HT-29 (cell line): ENCODE measurements around the gene ACOXL. TPM values are rescaled to one million over a fixed set of nuclear protein-coding genes. Genes with fewer than 3 reads are reported as not detected.

Source experiments
- DNase-seq: peaks from one replicate; pipeline ENCODE4 v3.0.0-alpha.2; 2015; ENCODE audit warnings: low spot score
- total RNA-seq: library from RNA; depleted of rRNA; stranded (reverse); fragments of >200 nt; shearing (Covaris generic); gene quantifications from 2 replicates; pipeline ENCODE4 v1.2.3, GENCODE V29; 2014

The ACOXL gene
- total RNA-seq, 1 experiment from 2014 or later: 3.9 TPM

DNA sequence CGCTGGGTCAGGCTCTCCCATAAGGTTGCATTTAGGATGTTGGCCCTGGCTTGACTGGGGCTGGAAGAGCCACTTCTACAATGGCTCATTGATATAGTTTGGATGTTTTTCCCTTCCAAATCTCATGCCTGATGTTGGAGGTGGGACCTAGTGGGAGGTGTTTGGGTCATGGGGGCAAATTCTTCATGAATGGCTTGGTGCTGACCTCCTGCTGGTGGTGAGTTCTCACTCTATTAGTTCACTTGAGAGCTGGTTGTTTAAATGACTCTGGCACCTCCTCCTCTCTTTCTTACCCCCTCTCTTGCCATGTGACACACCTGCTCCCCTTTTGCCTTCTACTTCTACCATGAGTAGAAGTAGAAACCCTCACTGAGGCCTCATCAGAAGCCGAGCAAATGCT lies 20.5 kb downstream of the ACOXL start:
- no peak for DNase-seq

- peak; percentile 22 for DNase-seq
Observed at GRCh38 chr2:110755491-110756078, 23.2 kb downstream of the ACOXL start.

DNA sequence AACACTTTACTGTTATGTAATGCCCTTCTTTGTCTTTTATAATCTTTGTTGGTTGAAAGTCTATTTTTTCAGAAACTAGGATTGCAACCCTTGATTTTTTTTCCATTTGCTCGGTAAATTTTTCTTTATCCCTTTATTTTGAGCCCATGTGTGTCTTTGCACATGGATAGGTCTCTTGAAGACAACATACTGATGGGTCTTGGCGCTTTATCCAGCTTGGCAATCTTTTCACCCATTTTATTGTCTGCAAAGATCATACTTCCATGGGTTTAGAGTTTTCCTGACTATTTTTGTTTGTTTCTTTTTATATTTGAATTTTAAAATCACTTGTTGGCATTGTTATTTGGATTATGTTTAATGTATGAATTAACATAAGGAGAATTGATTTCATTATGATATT lies 27.0 kb downstream of the ACOXL start:
- DNase-seq: no peak

DNA sequence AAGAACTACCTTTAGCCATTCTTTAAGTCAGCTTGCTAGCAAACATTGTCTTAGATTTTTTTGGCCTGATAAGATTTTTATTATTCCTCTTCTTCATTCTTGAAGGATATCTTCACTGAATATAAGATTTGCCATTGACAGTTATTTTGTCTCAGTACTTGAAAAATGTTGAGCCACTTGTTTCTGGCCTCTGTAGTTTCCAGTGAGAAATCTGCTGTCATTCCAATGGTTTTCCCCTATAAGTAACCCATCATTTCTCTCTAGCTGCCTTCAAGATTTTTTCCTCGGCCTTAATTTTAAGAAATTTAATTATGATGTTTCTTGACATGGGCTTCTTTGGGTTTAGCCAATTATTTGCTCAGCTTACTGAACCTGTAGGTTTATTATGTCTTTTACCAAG lies 32.6 kb downstream of the ACOXL start:
- no peak for DNase-seq

DNA sequence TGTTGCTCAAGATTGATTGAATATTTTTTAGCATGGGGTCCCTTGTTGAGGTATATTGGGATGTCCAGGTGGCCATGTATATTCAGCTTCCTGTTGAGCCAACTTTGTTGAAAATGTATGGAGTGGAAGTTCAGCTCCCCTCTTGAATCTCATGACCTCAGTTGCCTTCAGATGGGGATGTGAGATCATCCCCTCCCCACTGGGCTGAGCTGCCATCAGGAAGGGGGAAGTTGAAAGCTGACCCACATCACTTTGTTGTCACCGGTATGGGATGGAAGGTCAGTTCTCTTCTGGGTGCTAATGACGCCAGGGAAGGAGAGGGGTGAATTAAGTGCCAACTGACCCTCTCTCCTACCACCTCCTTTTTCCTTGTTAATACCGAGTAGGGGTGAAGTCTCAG lies 33.9 kb downstream of the ACOXL start:
- DNase-seq: no peak

GRCh38 chr2:110768591-110768990 lies 36.2 kb downstream of the ACOXL start:
- no peak for DNase-seq

GRCh38 chr2:110770404-110770958 lies 38.1 kb downstream of the ACOXL start:
- DNase-seq: no peak

- DNase-seq: no peak
Observed at GRCh38 chr2:110770959-110771431, 38.6 kb downstream of the ACOXL start.

GRCh38 chr2:110771547-110772382 lies 39.4 kb downstream of the ACOXL start:
- no peak for DNase-seq

- DNase-seq: no peak
Observed at GRCh38 chr2:110772383-110772755, 40.0 kb downstream of the ACOXL start.

DNA sequence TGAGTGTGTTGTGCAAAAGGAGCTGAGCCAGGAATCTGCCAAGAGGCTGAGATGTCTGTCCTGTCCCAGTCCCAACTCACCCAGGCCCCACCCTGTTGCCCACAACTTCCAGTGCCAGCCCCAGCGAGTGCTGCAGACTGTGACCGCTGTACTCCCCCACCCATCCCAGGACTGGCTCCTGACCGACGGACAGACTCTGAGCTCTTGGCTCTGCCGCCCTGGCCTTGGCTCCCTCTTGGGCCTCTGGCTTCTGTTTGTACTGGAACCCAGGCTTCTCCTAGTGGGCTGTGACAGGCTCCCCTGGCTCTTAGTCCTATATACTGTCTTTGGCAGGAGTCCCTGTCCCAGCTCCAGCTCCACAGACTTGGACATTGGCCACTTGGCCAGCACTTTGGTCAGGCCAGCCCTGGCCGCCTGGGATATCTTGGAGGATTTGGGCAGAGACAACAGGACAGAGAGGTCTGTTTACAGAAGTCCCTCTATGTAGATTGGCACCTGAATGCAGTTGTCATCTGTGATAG lies 41.1 kb downstream of the ACOXL start:
- no peak for DNase-seq

GRCh38 chr2:110774701-110775100 lies 42.3 kb downstream of the ACOXL start:
- no peak for DNase-seq

GRCh38 chr2:110777531-110778311 lies 45.3 kb downstream of the ACOXL start:
- no peak for DNase-seq

DNA sequence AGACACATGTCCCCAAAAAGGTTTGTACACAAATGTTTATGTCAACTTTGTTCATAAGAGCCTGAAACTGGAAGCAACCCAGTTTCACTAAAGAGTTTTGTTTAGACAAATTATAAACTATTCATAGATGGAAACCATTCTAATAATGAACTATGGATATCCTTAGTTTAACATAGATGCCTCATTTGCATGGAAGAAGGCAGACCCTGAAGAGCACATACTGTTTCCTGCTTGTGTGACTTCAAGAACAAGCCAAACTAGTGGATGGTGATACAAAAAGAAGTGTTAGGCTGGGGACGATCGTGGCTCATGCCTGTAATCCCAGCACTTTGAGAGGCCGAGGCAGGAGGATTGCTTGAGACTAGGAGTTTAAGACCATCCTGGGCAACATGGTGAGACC lies 48.1 kb downstream of the ACOXL start:
- DNase-seq: no peak

GRCh38 chr2:110783196-110783873 lies 51.0 kb downstream of the ACOXL start:
- no peak for DNase-seq

GRCh38 chr2:110784047-110784631 lies 51.8 kb downstream of the ACOXL start:
- DNase-seq: no peak

- no peak for DNase-seq
Observed at GRCh38 chr2:110785439-110785838, 53.1 kb downstream of the ACOXL start.

DNA sequence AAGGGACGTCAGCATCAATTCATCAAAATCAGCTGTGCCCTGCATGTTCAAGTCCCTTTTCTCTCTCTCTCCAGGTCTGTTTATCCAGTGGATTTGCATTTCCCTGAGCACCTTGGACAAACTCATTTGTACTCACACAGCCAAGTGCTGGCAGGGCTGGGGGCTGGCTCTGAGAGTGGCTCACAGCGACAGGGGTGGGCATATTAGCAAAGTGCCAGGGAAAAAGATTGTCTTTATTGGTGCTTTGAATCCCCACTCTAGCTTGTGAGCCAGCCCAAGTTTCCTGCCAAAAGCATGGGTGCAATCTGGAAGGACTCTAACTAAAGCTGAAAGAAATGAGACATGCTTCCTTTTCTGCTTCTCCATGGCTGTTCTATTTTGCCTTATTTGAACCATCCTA lies 56.6 kb downstream of the ACOXL start:
- no peak for DNase-seq

GRCh38 chr2:110789706-110790105 lies 57.3 kb downstream of the ACOXL start:
- no peak for DNase-seq

GRCh38 chr2:110790907-110791306 lies 58.5 kb downstream of the ACOXL start:
- DNase-seq: no peak

- no peak for DNase-seq
Observed at GRCh38 chr2:110791435-110791834, 59.1 kb downstream of the ACOXL start.
